ENCODE measurements around the gene KCNK6. TPM values are rescaled to one million over a fixed set of nuclear protein-coding genes. Genes with fewer than 3 reads are reported as not detected.
"Not testable (repeated sequence)": the region's sequence is repeated elsewhere in the genome, so short reads cannot be mapped to it uniquely, and the experiment has no call there.

Gene KCNK6
- total RNA-seq, 1 donor from 2014 or later = 4.7 TPM

DNA sequence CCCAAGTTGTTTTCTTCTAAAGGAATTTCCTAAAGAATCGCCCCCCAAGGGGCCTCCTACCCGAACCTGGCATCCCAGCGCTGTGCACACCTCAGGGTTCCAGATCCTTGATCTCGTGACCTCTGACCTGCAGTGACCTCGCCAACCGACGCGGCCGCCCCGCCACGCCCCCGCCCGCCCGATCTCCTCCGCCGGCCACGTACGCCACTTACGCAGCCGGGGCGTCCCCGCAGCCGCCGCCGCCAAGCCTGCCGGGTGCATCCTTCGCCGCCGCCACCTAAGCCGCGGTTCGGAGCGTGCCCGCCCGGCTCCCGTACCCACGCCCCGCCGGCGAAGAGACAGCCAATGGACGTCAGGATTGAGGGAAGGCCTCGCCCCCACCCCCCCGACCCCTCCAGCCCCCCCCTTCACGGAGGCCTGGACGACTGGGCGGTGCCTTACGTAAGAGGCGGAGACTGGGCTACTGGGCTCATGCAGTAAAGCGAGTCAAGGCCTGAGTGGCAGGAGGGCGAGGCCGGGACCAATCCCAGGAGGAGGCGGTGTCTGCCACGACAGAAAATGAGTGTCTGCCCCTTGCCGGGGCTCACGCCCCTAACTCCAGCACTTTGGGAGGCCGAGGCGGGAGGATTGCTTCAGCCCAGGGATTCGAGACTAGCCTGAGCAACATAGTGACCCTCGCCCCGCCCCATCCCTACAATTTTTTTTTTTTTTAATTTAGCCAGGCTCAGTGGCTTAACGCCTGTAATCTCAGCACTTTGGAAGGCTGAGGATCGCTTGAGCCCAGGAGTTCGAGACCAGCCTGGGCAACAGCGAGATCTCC is 3.8 kb upstream of the KCNK6 start, which contains the start of gene YIF1B:
Gene YIF1B (minus strand): TSS at position 291 of the 820 bp plus-strand sequence. CDS start 30 bp downstream, at position 261.
- intact Hi-C loops (cut with DNase I) = loop anchor here (5.0 kb wide), 2 partner anchors 39 to 54 kb away; partner anchors contain the start of gene SPINT2
- DNase-seq = peak; percentile 98
- peak; percentile 96 for ATAC-seq (ENCODE audit: poor library complexity)

DNA sequence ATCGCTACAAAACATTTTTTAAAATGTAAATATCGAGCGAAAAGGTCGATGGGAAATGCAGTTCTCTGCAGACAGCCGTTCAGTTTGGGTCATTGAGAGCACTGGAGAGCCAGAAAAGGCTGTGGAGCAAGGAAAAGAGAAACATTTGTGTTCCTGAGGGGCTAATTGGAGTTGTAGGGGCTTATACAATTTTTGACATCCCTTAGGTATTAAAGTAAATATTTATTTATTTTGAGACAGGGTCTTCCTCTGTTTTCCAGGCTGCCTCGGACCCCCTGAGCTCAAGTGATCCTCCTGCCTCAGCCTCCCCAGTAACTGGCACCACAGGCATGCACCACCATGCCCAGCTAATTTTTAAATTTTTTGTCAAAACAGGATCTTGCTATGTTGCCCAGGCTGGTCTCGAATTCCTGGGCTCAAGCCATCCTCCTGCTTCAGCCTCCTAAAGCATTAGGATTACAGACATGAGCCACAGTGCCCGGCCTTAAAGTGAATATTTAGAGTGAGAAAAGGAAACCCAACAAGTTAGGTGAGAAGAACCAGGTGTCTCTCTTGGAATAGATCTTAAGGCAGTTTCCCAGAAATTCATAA is 3.1 kb upstream of the KCNK6 start:
- DNase-seq (no peak), ATAC-seq (ENCODE audit: poor library complexity) (no peak)
- intact Hi-C loops (cut with DNase I) = loop anchor here (5.0 kb wide), 2 partner anchors 39 to 54 kb away; partner anchors contain the start of gene SPINT2

DNA sequence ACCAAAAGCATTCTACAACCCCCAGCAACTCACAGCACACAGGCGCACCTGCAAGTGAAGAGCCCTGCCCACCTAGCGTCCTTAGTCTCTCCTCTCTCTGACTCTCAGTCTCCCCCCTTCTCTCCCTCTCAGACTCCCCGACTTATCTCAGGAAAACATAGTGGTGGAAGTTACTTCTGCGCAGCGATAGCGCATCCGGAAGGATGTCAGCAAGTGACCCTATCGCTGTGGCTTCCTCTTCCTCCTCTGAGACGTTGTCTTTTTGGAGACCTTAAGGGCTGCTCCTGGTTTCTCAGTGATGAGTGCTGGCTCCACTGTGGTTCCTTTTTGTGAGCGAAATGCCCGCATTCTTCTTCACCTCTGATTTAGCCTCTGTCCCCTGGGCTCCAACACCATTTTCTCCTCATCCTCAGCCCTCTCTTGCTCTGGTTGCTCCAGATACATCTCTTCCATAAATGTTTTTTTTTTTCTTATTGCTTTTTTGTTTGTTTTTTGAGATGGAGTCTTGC is 2.5 kb upstream of the KCNK6 start:
- ATAC-seq (ENCODE audit: poor library complexity) = no peak
- DNase-seq = no peak
- intact Hi-C loops (cut with DNase I) = loop anchor here (5.0 kb wide), 2 partner anchors 40 to 55 kb away; partner anchors contain the start of gene SPINT2

DNA sequence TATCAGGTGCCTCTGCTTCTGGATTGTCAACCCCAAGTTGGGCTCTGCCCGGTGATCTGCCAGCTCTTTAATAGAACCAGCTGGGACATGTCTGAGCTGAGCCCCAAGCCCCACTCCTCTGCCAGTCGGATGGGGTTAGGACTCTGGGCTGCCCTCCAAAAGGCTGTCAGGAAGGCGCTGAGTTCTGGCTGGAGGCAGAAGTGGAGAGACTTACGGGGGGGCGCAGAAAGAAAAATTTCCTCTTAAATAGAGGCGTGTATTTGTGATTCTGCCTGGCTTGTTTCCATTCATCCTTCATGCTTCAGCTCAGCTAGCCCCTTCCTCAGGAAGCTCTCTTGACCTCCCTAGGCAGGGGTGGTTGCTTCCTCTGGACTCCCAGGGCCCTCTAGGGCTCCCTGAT is 985 bp upstream of the KCNK6 start:
- peak; percentile 67 for DNase-seq
- ATAC-seq (ENCODE audit: poor library complexity) = peak; percentile 13
- intact Hi-C loops (cut with DNase I) = loop anchor here (5.0 kb wide), 2 partner anchors 41 to 56 kb away; partner anchors contain the start of gene SPINT2

DNA sequence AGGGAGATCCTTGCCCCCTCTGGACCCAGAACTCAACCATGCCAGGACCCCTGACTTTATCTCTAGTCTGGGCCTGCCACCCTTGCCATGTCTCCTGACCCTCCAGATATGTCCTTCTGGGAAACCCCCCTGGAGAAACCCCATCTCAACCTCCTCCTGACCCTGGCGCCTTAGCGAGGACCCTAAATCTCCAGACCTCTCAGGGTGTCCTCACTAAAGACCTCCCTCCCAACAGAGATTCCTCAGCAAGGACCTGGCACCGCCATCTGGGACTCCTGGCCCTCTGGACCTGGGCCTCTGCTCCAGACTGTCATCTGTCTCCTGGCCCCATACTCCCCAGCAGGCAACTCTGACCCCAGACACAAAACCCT is 1.3 kb downstream of the KCNK6 start:
- DNase-seq (no peak), ATAC-seq (ENCODE audit: poor library complexity) (no peak)
- intact Hi-C loops (cut with DNase I) = loop anchor here (10.0 kb wide), 1 partner anchor 416 kb away; the partner anchor contains the start of genes SIPA1L3 and WDR87

DNA sequence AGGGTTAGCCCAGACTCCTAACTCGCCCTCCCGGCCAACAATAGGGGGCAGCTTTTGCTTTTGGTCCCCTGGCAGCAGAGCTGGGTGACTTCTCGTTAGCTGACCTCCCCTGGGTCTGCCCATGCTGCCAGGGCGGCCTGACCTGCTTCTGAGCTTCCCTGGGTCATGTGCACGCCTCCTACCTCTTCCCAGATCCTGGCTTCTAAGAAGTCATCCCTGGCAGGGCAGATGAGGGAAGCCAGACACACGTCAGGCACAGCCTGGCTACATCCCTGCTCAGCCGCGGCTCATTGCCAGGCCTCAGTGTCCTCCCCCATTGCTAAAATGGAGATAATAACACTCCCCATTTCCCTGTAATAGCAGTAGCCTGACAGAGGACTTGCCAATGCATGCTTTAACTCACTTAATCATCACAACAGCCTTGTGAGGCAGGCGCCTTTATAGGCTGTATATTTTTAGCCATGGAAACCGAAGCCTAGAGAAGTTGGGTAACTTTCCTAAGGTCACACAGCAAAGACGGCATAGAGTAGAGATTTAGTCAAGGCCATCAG is 2.1 kb downstream of the KCNK6 start:
- DNase-seq (peak; percentile 86), ATAC-seq (ENCODE audit: poor library complexity) (peak; percentile 80)
- intact Hi-C loops (cut with DNase I) = loop anchor here (10.0 kb wide), 1 partner anchor 417 kb away; the partner anchor contains the start of genes SIPA1L3 and WDR87

DNA sequence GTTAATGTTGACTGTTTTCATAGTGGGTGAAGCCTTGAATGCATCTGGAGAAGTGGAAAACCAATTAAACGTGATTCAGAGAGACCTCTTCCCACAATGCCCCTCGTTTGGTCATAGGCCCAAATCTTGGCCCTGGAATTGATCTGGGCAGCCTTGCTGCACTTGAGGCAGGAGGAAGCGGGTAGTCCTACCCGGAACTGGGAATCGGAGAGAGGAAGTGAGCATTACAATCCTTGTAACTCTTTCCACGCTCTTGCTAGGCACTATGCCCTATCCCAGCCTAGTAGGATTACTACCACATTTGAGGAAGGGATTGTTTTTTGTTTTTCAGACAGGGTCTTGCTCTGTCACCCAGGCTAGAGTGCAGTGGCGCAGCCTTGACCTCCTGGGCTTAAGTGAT is 3.6 kb downstream of the KCNK6 start:
- DNase-seq (no peak), ATAC-seq (ENCODE audit: poor library complexity) (no peak)
- intact Hi-C loops (cut with DNase I) = loop anchor here (10.0 kb wide), 1 partner anchor 418 kb away; the partner anchor contains the start of genes SIPA1L3 and WDR87

DNA sequence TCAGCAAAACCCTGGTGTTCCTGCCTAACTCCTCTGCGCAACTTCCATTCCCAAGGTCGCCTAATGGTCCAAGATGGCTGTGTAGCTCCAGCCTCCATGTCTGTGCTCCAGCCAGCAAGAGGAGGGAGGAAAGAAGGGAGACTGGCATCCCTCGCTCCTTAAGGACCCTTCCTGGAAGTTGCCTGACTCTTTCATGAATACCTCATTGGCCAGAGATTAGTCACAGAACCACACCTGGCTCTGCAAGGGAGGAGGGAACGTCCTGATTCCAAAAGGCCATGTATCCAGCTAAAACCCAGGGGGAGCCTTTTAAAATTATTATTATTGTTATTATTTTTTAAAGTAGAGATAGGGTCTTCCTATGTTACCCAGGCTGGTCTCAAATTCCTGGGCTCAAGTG is 4.8 kb downstream of the KCNK6 start:
- no peak for DNase-seq
- intact Hi-C loops (cut with DNase I) = loop anchor here (10.0 kb wide), 1 partner anchor 420 kb away; the partner anchor contains the start of genes SIPA1L3 and WDR87

DNA sequence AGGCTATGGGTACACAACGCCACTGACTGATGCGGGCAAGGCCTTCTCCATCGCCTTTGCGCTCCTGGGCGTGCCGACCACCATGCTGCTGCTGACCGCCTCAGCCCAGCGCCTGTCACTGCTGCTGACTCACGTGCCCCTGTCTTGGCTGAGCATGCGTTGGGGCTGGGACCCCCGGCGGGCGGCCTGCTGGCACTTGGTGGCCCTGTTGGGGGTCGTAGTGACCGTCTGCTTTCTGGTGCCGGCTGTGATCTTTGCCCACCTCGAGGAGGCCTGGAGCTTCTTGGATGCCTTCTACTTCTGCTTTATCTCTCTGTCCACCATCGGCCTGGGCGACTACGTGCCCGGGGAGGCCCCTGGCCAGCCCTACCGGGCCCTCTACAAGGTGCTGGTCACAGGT is 6.9 kb downstream of the KCNK6 start:
- DNase-seq (no peak), ATAC-seq (ENCODE audit: poor library complexity) (no peak)
- intact Hi-C loops (cut with DNase I) = loop anchor here (10.0 kb wide), 1 partner anchor 422 kb away; the partner anchor contains the start of genes SIPA1L3 and WDR87

More for the DNA sequence above, 4.8 kb downstream of the KCNK6 start:
- no peak for ATAC-seq (ENCODE audit: poor library complexity)

DNA sequence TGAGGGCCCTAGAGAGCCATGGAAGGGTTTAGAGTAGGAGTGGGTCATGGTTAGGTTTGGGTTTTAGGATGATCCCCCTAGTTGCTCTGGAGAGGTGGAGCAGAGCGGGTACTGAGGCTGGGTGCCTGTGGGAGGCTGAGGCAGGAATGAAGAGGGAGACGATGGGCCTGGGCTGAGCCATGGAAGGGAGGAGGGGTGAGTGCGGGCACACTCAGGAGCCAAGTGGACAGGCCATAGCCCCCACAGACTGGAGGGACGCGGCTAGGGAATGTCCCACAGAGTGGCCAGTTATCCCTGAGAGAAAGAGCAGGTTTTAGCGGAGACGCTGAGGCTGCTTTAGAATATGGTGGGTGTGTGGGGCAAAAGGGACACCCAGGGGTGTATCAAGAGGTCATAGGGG is 10.0 kb downstream of the KCNK6 start:
- DNase-seq = no peak
- ATAC-seq (ENCODE audit: poor library complexity) = no peak
- intact Hi-C loops (cut with DNase I) = loop anchor here (10.0 kb wide), 1 partner anchor 425 kb away; the partner anchor contains the start of genes SIPA1L3 and WDR87

DNA sequence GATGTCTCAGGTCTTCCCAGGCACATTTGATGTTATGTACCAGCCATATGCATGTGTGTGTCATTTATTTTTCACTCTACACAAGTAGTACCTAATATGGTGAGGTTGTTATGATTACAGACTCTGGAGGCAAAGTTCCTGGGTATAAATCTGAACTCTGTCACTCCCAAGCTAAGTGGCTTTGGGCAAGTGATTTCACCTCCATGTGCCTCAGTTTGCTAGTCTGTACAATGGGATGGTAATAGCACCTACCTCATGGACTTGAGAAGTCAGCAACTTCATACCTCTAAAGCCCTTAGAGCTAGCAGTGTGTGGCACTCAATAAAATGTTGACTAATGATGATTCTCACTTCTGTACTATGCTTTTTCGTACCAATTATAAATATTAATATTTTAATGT is 12.1 kb downstream of the KCNK6 start:
- no peak for ATAC-seq (ENCODE audit: poor library complexity)

DNA sequence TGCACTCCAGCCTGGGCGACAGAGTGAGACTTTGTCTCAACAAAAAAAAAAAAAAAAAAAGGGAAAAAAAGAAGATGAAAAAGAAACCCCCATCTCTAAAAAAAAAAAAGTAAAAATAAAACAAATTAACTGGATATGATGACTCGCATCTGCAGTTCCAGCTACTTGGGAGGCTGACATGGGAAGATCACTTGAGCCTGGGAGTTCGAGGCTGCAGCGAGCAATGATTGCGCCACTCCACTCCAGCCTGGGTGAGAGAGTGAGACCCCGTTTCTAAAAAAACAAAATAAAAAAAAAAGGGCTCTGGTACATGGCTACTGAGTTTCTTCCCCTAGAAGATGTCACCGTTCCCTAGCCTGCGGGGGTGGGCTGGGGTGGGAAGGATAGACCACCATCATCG is 13.6 kb downstream of the KCNK6 start:
- ATAC-seq (ENCODE audit: poor library complexity) (no peak), DNase-seq (no peak)
- intact Hi-C loops (cut with DNase I) = no loop called here

More for the DNA sequence above, 12.1 kb downstream of the KCNK6 start:
- DNase-seq = no peak
- intact Hi-C loops (cut with DNase I) = no loop called here

DNA sequence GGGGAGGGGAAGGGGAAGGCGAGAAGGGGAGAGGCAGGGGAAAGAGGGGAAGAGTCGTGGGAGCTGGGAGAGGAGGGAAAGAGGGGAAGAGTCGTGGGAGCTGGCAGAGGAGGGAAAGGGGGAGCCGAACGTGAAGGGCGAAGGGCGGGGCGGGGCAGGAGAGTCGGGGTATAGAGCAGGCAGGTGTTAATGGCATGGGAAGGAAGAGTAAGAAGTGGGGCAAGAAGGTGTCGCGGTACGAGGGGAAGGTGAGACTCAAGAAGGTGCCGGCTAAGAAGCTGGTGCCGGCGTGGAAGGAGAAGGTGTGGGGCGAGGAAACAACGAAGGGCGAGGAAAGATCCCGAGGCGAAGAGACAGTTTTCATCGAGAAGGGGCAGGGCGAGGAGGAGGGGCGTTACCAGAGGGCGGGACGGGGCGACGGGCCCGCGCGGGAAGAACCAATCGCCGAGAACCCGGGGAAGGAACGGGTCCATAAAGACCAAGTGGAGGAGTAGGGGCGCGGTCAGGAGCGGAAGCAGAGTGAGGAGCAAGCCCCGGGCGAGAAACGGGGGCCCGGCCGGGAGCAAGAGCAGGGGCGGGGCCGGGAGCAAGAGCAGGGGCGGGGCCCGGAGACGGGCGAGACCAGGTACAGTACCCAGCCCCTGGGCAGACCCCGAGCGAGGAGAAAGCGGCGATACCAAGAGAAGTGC is 16.4 kb downstream of the KCNK6 start:
- intact Hi-C loops (cut with DNase I) = loop anchor here (2.0 kb wide), 2 partner anchors 39 to 93 kb away; partner anchors contain the start of gene PSMD8
- ATAC-seq (ENCODE audit: poor library complexity) (peak; percentile 95), DNase-seq (peak; percentile 97)

DNA sequence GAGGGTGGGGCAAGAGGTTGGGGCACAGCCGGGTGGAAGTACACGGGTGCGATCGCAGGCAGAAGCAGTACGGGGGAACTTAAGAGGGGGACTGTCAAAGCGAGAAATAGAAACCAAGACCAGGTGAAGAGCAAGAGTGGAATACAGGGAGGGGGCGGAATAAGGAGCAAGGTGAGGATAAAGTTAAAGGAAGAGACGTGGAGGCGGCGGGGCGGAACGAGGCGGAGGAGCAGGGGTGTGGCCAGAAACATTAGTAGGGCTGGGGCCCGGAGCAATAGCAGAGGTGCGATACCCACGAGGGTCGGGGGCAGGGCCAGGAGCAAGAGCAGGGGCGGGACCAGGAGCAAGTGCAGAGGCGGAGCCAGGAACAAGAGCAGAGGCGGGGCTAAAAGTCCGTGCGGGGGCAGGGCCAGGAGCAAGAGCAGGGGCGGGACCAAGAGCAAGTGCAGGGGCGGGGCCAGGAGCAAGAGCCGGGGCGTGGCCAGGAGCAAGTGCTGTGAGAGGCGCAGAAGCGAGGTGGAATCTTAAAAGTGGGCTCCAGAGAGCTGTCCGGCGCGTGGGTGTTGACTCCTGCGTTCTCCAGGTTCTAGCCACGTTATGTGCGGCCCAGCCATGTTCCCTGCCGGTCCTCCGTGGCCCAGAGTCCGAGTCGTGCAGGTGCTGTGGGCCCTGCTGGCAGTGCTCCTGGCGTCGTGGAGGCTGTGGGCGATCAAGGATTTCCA is 17.2 kb downstream of the KCNK6 start:
- peak; percentile 97 for DNase-seq
- ATAC-seq (ENCODE audit: poor library complexity) = peak; percentile 84
- intact Hi-C loops (cut with DNase I) = no loop called here

DNA sequence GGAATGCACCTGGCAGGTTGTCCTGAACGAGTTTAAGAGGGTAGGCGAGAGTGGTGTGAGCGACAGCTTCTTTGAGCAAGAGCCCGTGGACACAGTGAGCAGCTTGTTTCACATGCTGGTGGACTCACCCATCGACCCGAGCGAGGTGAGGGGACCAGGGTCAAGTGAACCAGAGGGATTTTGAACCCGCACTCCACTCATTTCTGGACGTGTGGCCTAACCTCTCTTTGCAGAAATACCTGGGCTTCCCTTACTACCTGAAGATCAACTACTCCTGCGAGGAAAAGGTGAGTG is 17.7 kb downstream of the KCNK6 start:
- ATAC-seq (ENCODE audit: poor library complexity) (no peak), DNase-seq (no peak)
- intact Hi-C loops (cut with DNase I) = no loop called here

DNA sequence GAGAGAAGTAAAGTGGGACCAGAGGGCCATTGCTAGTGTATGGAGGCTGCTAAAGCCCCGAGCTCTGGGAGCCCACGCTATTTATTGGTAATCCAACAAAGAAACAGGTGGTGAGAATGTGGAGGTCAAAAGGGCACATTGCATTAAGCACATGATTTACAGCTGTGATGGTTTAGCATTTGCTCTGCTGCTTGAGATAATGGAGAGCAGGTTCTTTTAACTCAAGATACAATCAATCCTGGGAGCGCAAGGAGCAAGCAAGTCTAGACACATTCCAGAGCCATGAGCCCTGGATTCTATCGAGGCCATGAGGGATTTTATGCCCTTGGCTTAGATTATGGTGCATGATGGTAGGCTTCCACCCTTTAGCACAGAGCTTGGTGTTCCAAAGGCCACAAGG is 19.4 kb downstream of the KCNK6 start:
- intact Hi-C loops (cut with DNase I); ATAC-seq (ENCODE audit: poor library complexity); DNase-seq: not testable (repeated sequence)

DNA sequence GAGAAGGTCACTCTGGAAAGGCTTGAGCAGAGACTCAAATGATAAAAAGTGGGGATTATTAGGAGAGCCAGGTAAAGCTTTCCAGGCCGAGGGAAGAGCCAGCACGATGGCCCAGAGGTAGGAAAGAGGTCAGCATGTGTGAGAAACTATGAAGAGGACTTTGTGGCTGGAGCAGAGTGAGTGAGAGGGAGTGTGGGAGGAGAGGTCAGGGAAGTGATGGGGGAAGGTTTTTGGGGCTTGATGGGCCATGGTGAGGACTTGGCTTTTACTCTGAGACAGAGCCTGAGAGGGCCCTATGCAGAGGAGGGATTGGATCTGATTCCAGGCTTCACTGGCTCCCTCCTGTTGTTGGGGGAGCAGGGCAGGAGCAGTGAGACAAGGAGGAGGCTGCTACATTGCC is 21.3 kb downstream of the KCNK6 start:
- intact Hi-C loops (cut with DNase I) = no loop called here
- DNase-seq (no peak), ATAC-seq (ENCODE audit: poor library complexity) (no peak)

DNA sequence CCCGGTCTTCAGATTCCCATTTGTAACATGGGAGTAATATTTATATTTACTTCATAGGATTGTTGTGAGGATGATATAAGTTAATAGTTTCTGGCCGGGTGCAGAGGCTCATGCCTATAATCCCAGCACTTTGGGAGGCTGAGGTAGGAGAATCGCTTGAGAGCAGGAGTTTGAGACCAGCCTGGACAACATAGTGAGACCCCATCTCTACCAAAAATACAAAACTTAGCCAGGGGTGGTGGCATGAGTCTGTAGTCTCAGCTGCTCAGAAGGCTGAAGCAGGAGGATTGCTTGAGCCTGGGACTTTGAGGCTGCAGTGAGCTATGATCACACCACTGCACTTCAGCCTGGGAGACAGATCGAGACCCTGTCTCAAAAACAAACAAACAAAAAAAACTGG is 27.2 kb downstream of the KCNK6 start:
- DNase-seq (no peak), ATAC-seq (ENCODE audit: poor library complexity) (no peak)
- intact Hi-C loops (cut with DNase I) = no loop called here
